ENCODE data around the gene AP1G1. TPM values are rescaled to one million over a fixed set of nuclear protein-coding genes. Genes with fewer than 3 reads are reported as not detected.

Gene AP1G1
- total RNA-seq, 2 donors from 2014 or later, result 38.6 to 44.6 TPM

DNA sequence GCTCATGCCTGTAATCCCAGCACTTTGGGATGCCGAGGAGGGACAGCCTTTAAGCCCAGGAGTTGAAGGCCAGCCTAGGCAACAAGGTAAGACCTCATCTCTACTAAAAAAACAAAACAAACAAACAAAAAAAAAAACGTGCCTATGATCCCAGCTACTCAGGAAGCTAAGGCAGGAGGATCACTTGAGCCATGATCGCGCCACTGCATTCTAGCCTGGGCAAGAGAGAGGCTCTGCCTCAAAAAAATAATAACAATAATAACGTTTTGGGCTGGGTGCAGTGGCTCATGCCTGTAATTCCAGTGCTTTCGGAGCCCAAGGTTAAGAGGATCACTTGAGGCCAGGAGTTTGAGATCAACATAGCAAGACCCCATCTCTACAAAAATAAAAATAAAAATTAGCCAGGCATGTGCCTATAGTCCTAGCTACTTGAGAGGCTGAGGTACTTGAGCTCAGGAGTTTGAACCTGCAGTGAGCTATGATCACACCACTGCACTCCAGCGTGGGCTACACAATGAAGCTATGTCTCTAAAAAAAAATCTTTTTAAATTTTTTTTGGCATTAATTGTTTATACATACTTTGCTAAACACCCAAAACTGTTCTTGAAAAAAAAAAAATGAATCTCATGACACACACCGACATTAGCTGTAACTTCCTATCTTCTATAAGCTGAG is 87.4 kb downstream of the AP1G1 start:
- DNase-seq (ENCODE audit: low spot score), result no peak
- Histone ChIP-seq H3K27me3 (no peaks in the 10 kb centered on the region), H3K36me3 (no peaks in the 10 kb centered on the region), H3K9me3 (no peaks in the 10 kb centered on the region), H3K4me3 (no peak overlapping the region), H3K27ac (no peak overlapping the region), H3K4me1 (peaks cover 0 to 16% of the 10 kb centered on the region in 2 donors)
- TF ChIP-seq, protein P1, sequence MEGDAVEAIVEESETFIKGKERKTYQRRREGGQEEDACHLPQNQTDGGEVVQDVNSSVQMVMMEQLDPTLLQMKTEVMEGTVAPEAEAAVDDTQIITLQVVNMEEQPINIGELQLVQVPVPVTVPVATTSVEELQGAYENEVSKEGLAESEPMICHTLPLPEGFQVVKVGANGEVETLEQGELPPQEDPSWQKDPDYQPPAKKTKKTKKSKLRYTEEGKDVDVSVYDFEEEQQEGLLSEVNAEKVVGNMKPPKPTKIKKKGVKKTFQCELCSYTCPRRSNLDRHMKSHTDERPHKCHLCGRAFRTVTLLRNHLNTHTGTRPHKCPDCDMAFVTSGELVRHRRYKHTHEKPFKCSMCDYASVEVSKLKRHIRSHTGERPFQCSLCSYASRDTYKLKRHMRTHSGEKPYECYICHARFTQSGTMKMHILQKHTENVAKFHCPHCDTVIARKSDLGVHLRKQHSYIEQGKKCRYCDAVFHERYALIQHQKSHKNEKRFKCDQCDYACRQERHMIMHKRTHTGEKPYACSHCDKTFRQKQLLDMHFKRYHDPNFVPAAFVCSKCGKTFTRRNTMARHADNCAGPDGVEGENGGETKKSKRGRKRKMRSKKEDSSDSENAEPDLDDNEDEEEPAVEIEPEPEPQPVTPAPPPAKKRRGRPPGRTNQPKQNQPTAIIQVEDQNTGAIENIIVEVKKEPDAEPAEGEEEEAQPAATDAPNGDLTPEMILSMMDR (IDR thresholded peaks at IDR 0.05), result no peak

DNA sequence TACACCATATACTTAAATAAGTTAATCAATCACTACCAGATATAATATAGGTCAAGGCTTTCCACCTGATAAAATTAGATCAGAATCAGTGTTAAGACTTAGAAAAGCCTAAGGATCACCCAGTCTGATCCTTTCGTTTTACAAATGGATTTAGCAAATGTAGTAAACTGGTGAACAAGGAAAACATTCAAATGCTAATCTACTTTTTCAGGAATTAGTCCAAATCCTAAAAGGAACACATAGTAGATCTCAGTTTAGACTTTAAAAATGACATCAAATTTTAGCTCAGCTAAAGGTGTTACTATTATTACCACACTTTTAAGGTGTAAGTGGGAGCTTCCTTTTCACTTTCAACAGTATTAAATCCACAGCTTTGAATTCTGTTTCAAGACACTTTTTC is 96.1 kb downstream of the AP1G1 start:
- DNase-seq (ENCODE audit: low spot score), result no peak
- Histone ChIP-seq H3K4me3 (no peak overlapping the region), H3K4me1 (no peaks in the 10 kb centered on the region), H3K27ac (no peak overlapping the region), H3K9me3 (no peaks in the 10 kb centered on the region), H3K36me3 (no peaks in the 10 kb centered on the region), H3K27me3 (no peaks in the 10 kb centered on the region)
- TF ChIP-seq, protein P1 (IDR thresholded peaks at IDR 0.05), result no peak

DNA sequence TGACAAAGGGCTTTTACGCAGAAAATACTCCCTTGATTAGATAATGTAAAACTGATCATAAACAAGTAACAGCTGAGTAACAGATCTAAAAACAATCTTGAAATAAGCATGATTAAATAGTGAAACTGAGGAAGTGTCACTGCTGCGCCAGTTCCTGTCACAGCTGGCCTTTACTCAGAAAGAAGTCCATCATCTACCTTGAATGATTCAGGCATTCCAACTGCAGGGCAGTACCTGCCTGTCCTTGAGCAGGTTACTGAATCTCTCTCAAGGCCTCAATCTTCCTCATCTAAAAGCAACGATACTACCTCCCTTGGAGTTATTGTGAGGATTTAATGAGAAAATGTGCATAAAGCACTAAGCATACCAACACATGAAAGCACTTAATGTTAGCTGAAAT is 96.8 kb downstream of the AP1G1 start:
- Histone ChIP-seq H3K36me3 (no peaks in the 10 kb centered on the region), H3K27ac (no peak overlapping the region)
- TF ChIP-seq, protein P1 (IDR thresholded peaks at IDR 0.05), result no peak

DNA sequence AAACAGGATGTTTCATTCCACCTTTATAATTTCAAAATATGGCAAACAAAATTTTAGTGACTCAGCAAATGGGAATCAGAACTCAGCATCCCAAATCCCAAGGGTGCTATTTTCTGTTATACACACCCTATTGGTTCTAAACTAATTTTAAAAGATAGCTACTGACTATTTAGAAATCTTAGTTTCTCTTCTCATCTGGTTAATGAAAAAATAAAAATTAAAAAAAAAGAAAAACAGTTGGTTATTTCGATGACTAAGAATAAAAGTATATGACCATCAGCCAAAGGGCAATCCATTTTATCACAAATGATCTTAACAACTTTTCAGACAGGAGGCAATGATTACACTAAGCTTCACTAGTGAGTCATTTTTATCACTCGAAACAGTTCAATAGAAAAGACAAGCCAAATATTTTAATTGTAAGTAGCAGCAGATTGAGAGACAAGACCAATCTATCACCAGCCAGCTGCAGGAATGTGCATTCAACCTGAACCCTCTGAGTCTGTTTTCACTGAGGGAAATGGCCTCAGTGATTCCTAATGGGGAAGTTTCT is 99.3 kb downstream of the AP1G1 start:
- H3K4me3 ChIP-seq, result no peak overlapping the region
- no peaks in the 10 kb centered on the region for H3K27me3 ChIP-seq
- no peak for DNase-seq (ENCODE audit: low spot score)
- no peaks in the 10 kb centered on the region for H3K9me3 ChIP-seq
- no peaks in the 10 kb centered on the region for H3K36me3 ChIP-seq
- H3K4me1 ChIP-seq, result no peaks in the 10 kb centered on the region
- TF ChIP-seq, protein P1 (IDR thresholded peaks at IDR 0.05), result no peak
- H3K27ac ChIP-seq, result no peak overlapping the region

More for the DNA sequence above, 96.8 kb downstream of the AP1G1 start:
- Histone ChIP-seq H3K4me1 (no peaks in the 10 kb centered on the region), H3K9me3 (no peaks in the 10 kb centered on the region), H3K27me3 (no peaks in the 10 kb centered on the region), H3K4me3 (no peak overlapping the region)
- DNase-seq (ENCODE audit: low spot score), result no peak

DNA sequence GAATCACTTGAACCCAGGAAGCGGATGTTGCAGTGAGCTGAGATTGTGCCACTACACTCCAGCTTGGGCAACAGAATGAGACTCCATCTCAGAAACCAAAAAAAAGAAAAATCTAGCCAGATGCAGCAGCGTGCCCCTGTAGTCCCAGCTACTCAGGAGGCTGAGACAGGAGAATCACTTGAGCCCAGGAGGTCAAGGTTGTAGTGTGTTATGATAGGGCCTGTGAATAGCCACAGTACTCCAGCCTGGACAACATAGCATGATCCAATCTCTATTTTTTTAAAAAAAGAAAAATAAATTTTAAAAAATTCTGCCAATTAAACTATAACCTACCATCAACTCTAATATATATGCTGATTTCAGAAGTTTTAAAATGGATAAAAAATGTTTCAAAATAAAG is 99.9 kb downstream of the AP1G1 start:
- Histone ChIP-seq H3K27me3 (no peaks in the 10 kb centered on the region), H3K27ac (no peak overlapping the region), H3K36me3 (no peaks in the 10 kb centered on the region), H3K4me3 (no peak overlapping the region), H3K4me1 (no peaks in the 10 kb centered on the region), H3K9me3 (no peaks in the 10 kb centered on the region)
- TF ChIP-seq, protein P1 (IDR thresholded peaks at IDR 0.05), result no peak
- DNase-seq (ENCODE audit: low spot score), result no peak

DNA sequence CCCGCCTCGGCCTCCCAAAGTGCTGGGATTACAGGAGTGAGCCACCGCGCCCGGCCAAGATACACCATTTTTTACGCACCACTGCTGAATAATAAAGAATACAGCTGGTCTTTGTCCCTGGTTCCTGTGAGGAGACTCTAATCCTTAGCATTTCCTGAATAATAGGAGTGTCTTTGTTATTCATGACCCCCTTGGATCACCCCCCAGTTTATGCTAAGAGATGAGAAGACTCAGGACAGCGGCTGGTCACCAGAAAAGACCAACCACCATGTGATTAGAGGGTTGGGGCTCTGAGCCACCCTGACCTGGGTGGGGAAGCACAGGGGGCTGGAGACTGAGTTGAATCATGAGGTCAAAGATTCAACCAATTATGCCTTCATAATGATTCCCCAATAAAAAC is 101.4 kb downstream of the AP1G1 start:
- Histone ChIP-seq H3K27ac (no peak overlapping the region), H3K27me3 (no peaks in the 10 kb centered on the region), H3K36me3 (no peaks in the 10 kb centered on the region), H3K4me1 (no peaks in the 10 kb centered on the region), H3K9me3 (no peaks in the 10 kb centered on the region), H3K4me3 (no peak overlapping the region)
- TF ChIP-seq, protein P1 (IDR thresholded peaks at IDR 0.05), result no peak
- no peak for DNase-seq (ENCODE audit: low spot score)
